ENCODE results near the gene FCN2.

Gene FCN2

GRCh38 chr9:134932171-134932570, 51.6 kb downstream of the FCN2 start:
- H3K4me3 ChIP-seq (ENCODE audit: low read depth in 1 of 2, low read length in 2 of 2): no peak overlapping the region
- H3K36me3 ChIP-seq (ENCODE audit: control insufficient read depth in 1 of 2, insufficient read depth in 2 of 2, low read length in 2 of 2): no peaks in the 10 kb centered on the region
- no peak overlapping the region for H3K27ac ChIP-seq (ENCODE audit: low read length)
- peaks cover 4% of the 10 kb centered on the region for H3K27me3 ChIP-seq (ENCODE audit: low read depth, low read length)
- no peaks in the 10 kb centered on the region for H3K9me3 ChIP-seq (ENCODE audit: control insufficient read depth in 1 of 2, low read length in 2 of 2)
- peaks cover 0 to 15% of the 10 kb centered on the region in 2 donors for H3K4me1 ChIP-seq (ENCODE audit: control insufficient read depth in 1 of 2, insufficient read depth in 2 of 2, low read length in 2 of 2)

GRCh38 chr9:134932606-134933005, 52.0 kb downstream of the FCN2 start:
- peaks cover 4% of the 10 kb centered on the region for H3K27me3 ChIP-seq (ENCODE audit: low read depth, low read length)
- H3K9me3 ChIP-seq (ENCODE audit: control insufficient read depth in 1 of 2, low read length in 2 of 2): no peaks in the 10 kb centered on the region
- no peak overlapping the region for H3K27ac ChIP-seq (ENCODE audit: low read length)
- H3K36me3 ChIP-seq (ENCODE audit: control insufficient read depth in 1 of 2, insufficient read depth in 2 of 2, low read length in 2 of 2): no peaks in the 10 kb centered on the region
- no peak overlapping the region for H3K4me3 ChIP-seq (ENCODE audit: low read depth in 1 of 2, low read length in 2 of 2)
- peaks cover 0 to 15% of the 10 kb centered on the region in 2 donors for H3K4me1 ChIP-seq (ENCODE audit: control insufficient read depth in 1 of 2, insufficient read depth in 2 of 2, low read length in 2 of 2)

GRCh38 chr9:134933076-134933659, 52.6 kb downstream of the FCN2 start:
- peaks cover 0 to 15% of the 10 kb centered on the region in 2 donors for H3K4me1 ChIP-seq (ENCODE audit: control insufficient read depth in 1 of 2, insufficient read depth in 2 of 2, low read length in 2 of 2)
- H3K27ac ChIP-seq (ENCODE audit: low read length): no peak overlapping the region
- peaks cover 4% of the 10 kb centered on the region for H3K27me3 ChIP-seq (ENCODE audit: low read depth, low read length)
- H3K36me3 ChIP-seq (ENCODE audit: control insufficient read depth in 1 of 2, insufficient read depth in 2 of 2, low read length in 2 of 2): no peaks in the 10 kb centered on the region
- no peaks in the 10 kb centered on the region for H3K9me3 ChIP-seq (ENCODE audit: control insufficient read depth in 1 of 2, low read length in 2 of 2)
- H3K4me3 ChIP-seq (ENCODE audit: low read depth in 1 of 2, low read length in 2 of 2): no peak overlapping the region

GRCh38 chr9:134935056-134935640, 54.5 kb downstream of the FCN2 start:
- Histone ChIP-seq H3K27ac (ENCODE audit: low read length) (no peak overlapping the region), H3K9me3 (ENCODE audit: control insufficient read depth in 1 of 2, low read length in 2 of 2) (no peaks in the 10 kb centered on the region), H3K4me1 (ENCODE audit: control insufficient read depth in 1 of 2, insufficient read depth in 2 of 2, low read length in 2 of 2) (peaks cover 0 to 14% of the 10 kb centered on the region in 2 donors), H3K4me3 (ENCODE audit: low read depth in 1 of 2, low read length in 2 of 2) (no peak overlapping the region), H3K36me3 (ENCODE audit: control insufficient read depth in 1 of 2, insufficient read depth in 2 of 2, low read length in 2 of 2) (no peaks in the 10 kb centered on the region), H3K27me3 (ENCODE audit: low read depth, low read length) (peaks cover 4% of the 10 kb centered on the region)

- Histone ChIP-seq H3K36me3 (ENCODE audit: control insufficient read depth in 1 of 2, insufficient read depth in 2 of 2, low read length in 2 of 2) (no peaks in the 10 kb centered on the region), H3K27me3 (ENCODE audit: low read depth, low read length) (peaks cover 4% of the 10 kb centered on the region), H3K4me3 (ENCODE audit: low read depth in 1 of 2, low read length in 2 of 2) (no peak overlapping the region), H3K4me1 (ENCODE audit: control insufficient read depth in 1 of 2, insufficient read depth in 2 of 2, low read length in 2 of 2) (peaks cover 0 to 14% of the 10 kb centered on the region in 2 donors), H3K27ac (ENCODE audit: low read length) (no peak overlapping the region), H3K9me3 (ENCODE audit: control insufficient read depth in 1 of 2, low read length in 2 of 2) (no peaks in the 10 kb centered on the region)
These were observed 55.2 kb downstream of the FCN2 start for GRCh38 chr9:134935701-134936345.

- Histone ChIP-seq H3K4me1 (ENCODE audit: control insufficient read depth in 1 of 2, insufficient read depth in 2 of 2, low read length in 2 of 2) (peaks cover 0 to 14% of the 10 kb centered on the region in 2 donors), H3K4me3 (ENCODE audit: low read depth in 1 of 2, low read length in 2 of 2) (no peak overlapping the region), H3K36me3 (ENCODE audit: control insufficient read depth in 1 of 2, insufficient read depth in 2 of 2, low read length in 2 of 2) (no peaks in the 10 kb centered on the region), H3K27me3 (ENCODE audit: low read depth, low read length) (peaks cover 4% of the 10 kb centered on the region), H3K27ac (ENCODE audit: low read length) (no peak overlapping the region), H3K9me3 (ENCODE audit: control insufficient read depth in 1 of 2, low read length in 2 of 2) (no peaks in the 10 kb centered on the region)
These were observed 55.9 kb downstream of the FCN2 start for GRCh38 chr9:134936346-134937163.

All from muscle layer of duodenum (tissue), 2 donors.